ENCODE results near the gene JADE2.
"Not testable (repeated sequence)": the region's sequence is repeated elsewhere in the genome, so short reads cannot be mapped to it uniquely, and the experiment has no call there.

JADE2 gene

GRCh38 chr5:134582941-134583340 lies 57.5 kb downstream of the JADE2 start:
- no peaks in the 10 kb centered on the region for H3K27me3 Mint-ChIP-seq
- H3K4me3 Mint-ChIP-seq = no peak overlapping the region
- no peaks in the 10 kb centered on the region for H3K9me3 Mint-ChIP-seq
- peaks cover 18% of the 10 kb centered on the region for H3K4me1 Mint-ChIP-seq
- ATAC-seq (ENCODE audit: low read depth) (no peak), DNase-seq (ENCODE audit: low spot score in 2 of 2) (no peak)
- peaks cover 6% of the 10 kb centered on the region for H3K36me3 Mint-ChIP-seq
- H3K27ac Mint-ChIP-seq = peak overlapping the region; percentile 72

GRCh38 chr5:134583766-134584165 lies 58.3 kb downstream of the JADE2 start:
- Mint-ChIP-seq H3K27me3 (no peaks in the 10 kb centered on the region), H3K9me3 (no peaks in the 10 kb centered on the region)
- no peak for DNase-seq (ENCODE audit: low spot score in 2 of 2)

GRCh38 chr5:134584662-134585061 lies 59.2 kb downstream of the JADE2 start:
- H3K9me3 Mint-ChIP-seq = no peaks in the 10 kb centered on the region
- no peak for DNase-seq (ENCODE audit: low spot score in 2 of 2)
- no peaks in the 10 kb centered on the region for H3K27me3 Mint-ChIP-seq
- H3K4me3 Mint-ChIP-seq = no peak overlapping the region
- ATAC-seq (ENCODE audit: low read depth) = no peak
- no peak overlapping the region for H3K27ac Mint-ChIP-seq
- H3K4me1 Mint-ChIP-seq = peaks cover 18% of the 10 kb centered on the region
- H3K36me3 Mint-ChIP-seq = peaks cover 2% of the 10 kb centered on the region

More at GRCh38 chr5:134583766-134584165, 58.3 kb downstream of the JADE2 start:
- Mint-ChIP-seq H3K27ac (peak overlapping the region; percentile 72), H3K36me3 (peaks cover 6% of the 10 kb centered on the region), H3K4me1 (peaks cover 18% of the 10 kb centered on the region), H3K4me3 (no peak overlapping the region)
- ATAC-seq (ENCODE audit: low read depth) = no peak

GRCh38 chr5:134585966-134586365 lies 60.5 kb downstream of the JADE2 start:
- H3K9me3 Mint-ChIP-seq = no peaks in the 10 kb centered on the region
- DNase-seq (ENCODE audit: low spot score in 2 of 2) (no peak), ATAC-seq (ENCODE audit: low read depth) (no peak)
- no peaks in the 10 kb centered on the region for H3K27me3 Mint-ChIP-seq
- H3K4me3 Mint-ChIP-seq = no peak overlapping the region
- H3K27ac Mint-ChIP-seq = no peak overlapping the region
- peaks cover 2% of the 10 kb centered on the region for H3K36me3 Mint-ChIP-seq
- peaks cover 16% of the 10 kb centered on the region for H3K4me1 Mint-ChIP-seq

- ATAC-seq (ENCODE audit: low read depth) (peak; percentile 93), DNase-seq (ENCODE audit: low spot score in 2 of 2) (peak; percentile 82 to 88)
- no peaks in the 10 kb centered on the region for H3K27me3 Mint-ChIP-seq
- peaks cover 16% of the 10 kb centered on the region for H3K4me1 Mint-ChIP-seq
- H3K9me3 Mint-ChIP-seq = no peaks in the 10 kb centered on the region
- peaks cover under 1% of the 10 kb centered on the region for H3K36me3 Mint-ChIP-seq
- H3K27ac Mint-ChIP-seq = no peak overlapping the region
- peak overlapping the region; percentile 61 for H3K4me3 Mint-ChIP-seq
Measured at GRCh38 chr5:134586866-134587524, 61.5 kb downstream of the JADE2 start.

- no peak for ATAC-seq (ENCODE audit: low read depth)
- peaks cover 7% of the 10 kb centered on the region for H3K4me1 Mint-ChIP-seq
- H3K27me3 Mint-ChIP-seq = no peaks in the 10 kb centered on the region
- DNase-seq (ENCODE audit: low spot score in 2 of 2) = no peak
- H3K4me3 Mint-ChIP-seq = no peak overlapping the region
- H3K27ac Mint-ChIP-seq = no peak overlapping the region
- no peaks in the 10 kb centered on the region for H3K36me3 Mint-ChIP-seq
- H3K9me3 Mint-ChIP-seq = no peaks in the 10 kb centered on the region
Measured at GRCh38 chr5:134590992-134591659, 65.7 kb downstream of the JADE2 start.

- no peak overlapping the region for H3K27ac Mint-ChIP-seq
- no peaks in the 10 kb centered on the region for H3K4me1 Mint-ChIP-seq
- no peaks in the 10 kb centered on the region for H3K36me3 Mint-ChIP-seq
- DNase-seq (ENCODE audit: low spot score in 2 of 2) (no peak), ATAC-seq (ENCODE audit: low read depth) (no peak)
- no peaks in the 10 kb centered on the region for H3K27me3 Mint-ChIP-seq
- no peaks in the 10 kb centered on the region for H3K9me3 Mint-ChIP-seq
- no peak overlapping the region for H3K4me3 Mint-ChIP-seq
Measured at GRCh38 chr5:134592141-134592746, 66.8 kb downstream of the JADE2 start.

GRCh38 chr5:134594336-134594735 lies 68.9 kb downstream of the JADE2 start:
- Mint-ChIP-seq H3K27me3 (no peaks in the 10 kb centered on the region), H3K9me3 (no peaks in the 10 kb centered on the region)

GRCh38 chr5:134594797-134595457 lies 69.5 kb downstream of the JADE2 start:
- Mint-ChIP-seq H3K4me1 (no peaks in the 10 kb centered on the region), H3K36me3 (no peaks in the 10 kb centered on the region), H3K9me3 (no peaks in the 10 kb centered on the region), H3K27me3 (no peaks in the 10 kb centered on the region), H3K27ac (no peak overlapping the region), H3K4me3 (no peak overlapping the region)
- DNase-seq (ENCODE audit: low spot score in 2 of 2) = no peak
- no peak for ATAC-seq (ENCODE audit: low read depth)

More at GRCh38 chr5:134594336-134594735, 68.9 kb downstream of the JADE2 start:
- no peaks in the 10 kb centered on the region for H3K4me1 Mint-ChIP-seq
- ATAC-seq (ENCODE audit: low read depth) (no peak), DNase-seq (ENCODE audit: low spot score in 2 of 2) (no peak)
- no peak overlapping the region for H3K4me3 Mint-ChIP-seq
- H3K36me3 Mint-ChIP-seq = no peaks in the 10 kb centered on the region
- H3K27ac Mint-ChIP-seq = no peak overlapping the region

GRCh38 chr5:134595458-134595838 lies 70.0 kb downstream of the JADE2 start:
- no peaks in the 10 kb centered on the region for H3K27me3 Mint-ChIP-seq
- H3K27ac Mint-ChIP-seq = no peak overlapping the region
- H3K9me3 Mint-ChIP-seq = no peaks in the 10 kb centered on the region
- no peak for DNase-seq (ENCODE audit: low spot score in 2 of 2)
- no peak for ATAC-seq (ENCODE audit: low read depth)
- no peaks in the 10 kb centered on the region for H3K36me3 Mint-ChIP-seq
- H3K4me1 Mint-ChIP-seq = no peaks in the 10 kb centered on the region
- no peak overlapping the region for H3K4me3 Mint-ChIP-seq

GRCh38 chr5:134599820-134600219 lies 74.3 kb downstream of the JADE2 start:
- H3K27me3 Mint-ChIP-seq; H3K9me3 Mint-ChIP-seq; H3K4me3 Mint-ChIP-seq; H3K36me3 Mint-ChIP-seq; H3K27ac Mint-ChIP-seq; H3K4me1 Mint-ChIP-seq; ATAC-seq (ENCODE audit: low read depth); DNase-seq (ENCODE audit: low spot score in 2 of 2): not testable (repeated sequence)

GRCh38 chr5:134600600-134600999 lies 75.1 kb downstream of the JADE2 start:
- Mint-ChIP-seq H3K36me3 (peaks cover 4% of the 10 kb centered on the region), H3K27ac (no peak overlapping the region), H3K27me3 (no peaks in the 10 kb centered on the region), H3K4me1 (no peaks in the 10 kb centered on the region), H3K4me3 (no peak overlapping the region), H3K9me3 (no peaks in the 10 kb centered on the region)
- DNase-seq (ENCODE audit: low spot score in 2 of 2) (no peak), ATAC-seq (ENCODE audit: low read depth) (no peak)

- Mint-ChIP-seq H3K4me1 (no peaks in the 10 kb centered on the region), H3K4me3 (no peak overlapping the region), H3K27me3 (no peaks in the 10 kb centered on the region), H3K36me3 (peaks cover 9% of the 10 kb centered on the region), H3K27ac (no peak overlapping the region), H3K9me3 (no peaks in the 10 kb centered on the region)
- no peak for DNase-seq (ENCODE audit: low spot score in 2 of 2)
- ATAC-seq (ENCODE audit: low read depth) = no peak
Measured at GRCh38 chr5:134603059-134603458, 77.6 kb downstream of the JADE2 start.

GRCh38 chr5:134604908-134605307 lies 79.4 kb downstream of the JADE2 start:
- H3K9me3 Mint-ChIP-seq = no peaks in the 10 kb centered on the region
- H3K4me1 Mint-ChIP-seq = no peaks in the 10 kb centered on the region
- H3K27ac Mint-ChIP-seq = peak overlapping the region; percentile 41
- no peak for ATAC-seq (ENCODE audit: low read depth)
- no peak overlapping the region for H3K4me3 Mint-ChIP-seq
- no peaks in the 10 kb centered on the region for H3K27me3 Mint-ChIP-seq
- H3K36me3 Mint-ChIP-seq = peaks cover 19% of the 10 kb centered on the region
- no peak for DNase-seq (ENCODE audit: low spot score in 2 of 2)
